MM.1S (cell line): ENCODE results near the gene ZNF630.

ENCODE experiments used
- CTCF ChIP-seq: fragments of 300-600 bp; sonication (generic); IDR thresholded peaks from 2 replicates; pipeline ENCODE4 v1.5.1; 2016; ENCODE audit warnings: antibody characterized with exemption, low read length, mixed read lengths
- EZH2 ChIP-seq: fragments of 300-600 bp; sonication (generic); optimal IDR thresholded peaks from 2 replicates; pipeline ENCODE3; 2017; ENCODE audit warnings: low read depth, mild to moderate bottlenecking, antibody characterized with exemption, low read length, mixed read lengths
- EZH2phosphoT487 ChIP-seq: fragments of 300-600 bp; sonication (generic); IDR thresholded peaks from 2 replicates; pipeline ENCODE4 v1.6.1; 2018; ENCODE audit warnings: antibody characterized with exemption, low read length

DNA sequence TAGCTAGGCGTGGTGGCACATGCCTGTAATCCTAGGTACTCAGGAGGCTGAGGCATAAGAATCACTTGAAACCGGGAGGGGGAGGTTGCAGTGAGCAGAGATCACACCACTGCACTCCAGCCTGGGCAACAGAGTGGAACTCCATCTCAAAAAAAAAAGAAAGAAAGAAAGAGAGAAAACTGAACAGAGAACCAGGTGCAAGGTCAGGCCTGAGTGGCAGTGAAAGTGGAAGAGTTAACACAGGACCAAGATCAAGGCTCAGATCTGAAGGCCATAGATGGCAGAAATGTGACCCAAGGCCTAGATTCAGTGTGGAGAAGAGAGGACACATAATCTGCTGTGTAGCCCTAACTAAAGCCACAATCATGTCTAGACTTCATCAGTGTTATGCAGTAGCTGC, 4.9 kb upstream of the ZNF630 start:
- no peak for TF ChIP-seq CTCF
- TF ChIP-seq EZH2 = no peak
- TF ChIP-seq EZH2phosphoT487 = no peak
